HepG2 (cell line): ENCODE results near the gene ST7L. TPM values are rescaled to one million over a fixed set of nuclear protein-coding genes. Genes with fewer than 3 reads are reported as not detected.

Experiments used
- ETV5 ChIP-seq: IDR thresholded peaks from 2 replicates; pipeline ENCODE4 v1.6.1; 2018; ENCODE audit warnings: missing biosample characterization, missing genetic modification reagents, inconsistent platforms, borderline replicate concordance
- HINFP ChIP-seq: sonication (generic); formaldehyde crosslinking; IDR thresholded peaks from 2 replicates; pipeline ENCODE4 v1.4.0; 2020; ENCODE audit warnings: low read depth, mild to moderate bottlenecking, missing genetic modification reagents
- MAZ ChIP-seq, 2 experiments: sonication (generic) in 1 of 2; formaldehyde crosslinking in 1 of 2; IDR thresholded peaks; 2 replicates each; pipeline versions ENCODE4 v1.5.0 to v1.6.1; 2012 to 2020; ENCODE audit warnings: low read depth in 2 of 2, mild to moderate bottlenecking in 2 of 2, borderline replicate concordance in 1 of 2, improper control_type of control experiment in 1 of 2, low read length in 1 of 2, missing genetic modification reagents in 1 of 2, moderate library complexity in 1 of 2
- MEIS1 ChIP-seq: sonication (generic); formaldehyde crosslinking; IDR thresholded peaks from 2 replicates; pipeline ENCODE4 v1.9.0; 2021; ENCODE audit warnings: mild to moderate bottlenecking, missing genetic modification reagents, moderate library complexity, borderline replicate concordance
- MTF2 ChIP-seq: sonication (generic); formaldehyde crosslinking; IDR thresholded peaks from 2 replicates; pipeline ENCODE4 v1.5.0; 2020; ENCODE audit warnings: missing genetic modification reagents, borderline replicate concordance
- NCOA2 ChIP-seq: sonication (generic); formaldehyde crosslinking; IDR thresholded peaks from 2 replicates; pipeline ENCODE4 v1.8.0; 2022; ENCODE audit warnings: inconsistent platforms
- NR2C2 ChIP-seq: sonication (generic); formaldehyde crosslinking; IDR thresholded peaks from 2 replicates; pipeline ENCODE4 v1.4.0; 2020; ENCODE audit warnings: missing genetic modification reagents, mild to moderate bottlenecking, moderate library complexity, borderline replicate concordance
- ONECUT2 ChIP-seq: sonication (generic); formaldehyde crosslinking; IDR thresholded peaks from 2 replicates; pipeline ENCODE4 v1.4.0; 2020; ENCODE audit warnings: missing genetic modification reagents
- PCBP2 ChIP-seq: fragments of 200-400 bp; formaldehyde crosslinking; optimal IDR thresholded peaks from 2 replicates; pipeline ENCODE3; 2018; ENCODE audit warnings: low read length, low read depth; ENCODE audit not compliant: poor library complexity, severe bottlenecking
- SIN3B ChIP-seq: fragments of 150-350 bp; IDR thresholded peaks from 2 replicates; pipeline ENCODE4 v1.6.1; 2014; ENCODE audit warnings: low read length
- SMARCC2 ChIP-seq: fragments of 450-650 bp; IDR thresholded peaks from 2 replicates; pipeline ENCODE4 v1.6.1; 2017; ENCODE audit warnings: antibody characterized with exemption, mild to moderate bottlenecking
- SMARCE1 ChIP-seq: fragments of 450-650 bp; IDR thresholded peaks from 2 replicates; pipeline ENCODE4 v1.6.1; 2017; ENCODE audit warnings: borderline replicate concordance
- TRAFD1 ChIP-seq: sonication (generic); formaldehyde crosslinking; IDR thresholded peaks from 2 replicates; pipeline ENCODE4 v1.5.1; 2020; ENCODE audit warnings: missing genetic modification reagents, mild to moderate bottlenecking, borderline replicate concordance
- ZNF282 ChIP-seq: fragments of 450-650 bp; IDR thresholded peaks from 2 replicates; pipeline ENCODE4 v1.6.1; 2018; ENCODE audit not compliant: partially characterized antibody
- ZNF30 ChIP-seq: sonication (generic); formaldehyde crosslinking; IDR thresholded peaks from 2 replicates; pipeline ENCODE4 v1.5.0; 2020; ENCODE audit warnings: mild to moderate bottlenecking, missing genetic modification reagents
- ZNF564 ChIP-seq: sonication (generic); formaldehyde crosslinking; IDR thresholded peaks from 2 replicates; pipeline ENCODE4 v1.8.1; 2023; ENCODE audit warnings: mild to moderate bottlenecking, missing genetic modification reagents
- ZSCAN9 ChIP-seq: IDR thresholded peaks from 2 replicates; pipeline ENCODE4 v1.6.1; 2016; ENCODE audit warnings: borderline replicate concordance
- polyA plus RNA-seq, 8 experiments: library from polyadenylated mRNA; depleted of rRNA in 3 of 8; stranded (reverse) in 7 of 8; unstranded in 1 of 8; fragments of >200 nt; fragmentation: Illumina TruSeq in 4 of 8; extraction: Trizol in 4 of 8; gene quantifications; 2 replicates each; pipeline versions ENCODE4 v1.2.1 to v1.2.3, GENCODE V29; 2011 to 2016; ENCODE audit warnings: low read depth in 4 of 8, missing spikeins in 1 of 8, mixed read lengths in 1 of 8; ENCODE audit not compliant: insufficient read depth in 1 of 8
- total RNA-seq, 5 experiments: library from RNA; depleted of rRNA; stranded (reverse); fragments of >200 nt; fragmentation: Illumina TruSeq; extraction: Trizol; gene quantifications; 2 replicates each; pipeline ENCODE4 v1.2.3, GENCODE V29; 2016; ENCODE audit warnings: low read depth in 1 of 5
- TF ChIP-seq, protein P1 (sequence below): sonication (generic); formaldehyde crosslinking; IDR thresholded peaks from 2 replicates; pipeline ENCODE4 v1.9.0; 2021; ENCODE audit warnings: missing genetic modification reagents, mild to moderate bottlenecking, borderline replicate concordance

Gene ST7L
- total and polyA plus RNA-seq, 2 of the 13 experiments (the other 11 are each of a cell fraction or from before 2014, with no cell fraction given), result 8.6 to 19.9 TPM

DNA sequence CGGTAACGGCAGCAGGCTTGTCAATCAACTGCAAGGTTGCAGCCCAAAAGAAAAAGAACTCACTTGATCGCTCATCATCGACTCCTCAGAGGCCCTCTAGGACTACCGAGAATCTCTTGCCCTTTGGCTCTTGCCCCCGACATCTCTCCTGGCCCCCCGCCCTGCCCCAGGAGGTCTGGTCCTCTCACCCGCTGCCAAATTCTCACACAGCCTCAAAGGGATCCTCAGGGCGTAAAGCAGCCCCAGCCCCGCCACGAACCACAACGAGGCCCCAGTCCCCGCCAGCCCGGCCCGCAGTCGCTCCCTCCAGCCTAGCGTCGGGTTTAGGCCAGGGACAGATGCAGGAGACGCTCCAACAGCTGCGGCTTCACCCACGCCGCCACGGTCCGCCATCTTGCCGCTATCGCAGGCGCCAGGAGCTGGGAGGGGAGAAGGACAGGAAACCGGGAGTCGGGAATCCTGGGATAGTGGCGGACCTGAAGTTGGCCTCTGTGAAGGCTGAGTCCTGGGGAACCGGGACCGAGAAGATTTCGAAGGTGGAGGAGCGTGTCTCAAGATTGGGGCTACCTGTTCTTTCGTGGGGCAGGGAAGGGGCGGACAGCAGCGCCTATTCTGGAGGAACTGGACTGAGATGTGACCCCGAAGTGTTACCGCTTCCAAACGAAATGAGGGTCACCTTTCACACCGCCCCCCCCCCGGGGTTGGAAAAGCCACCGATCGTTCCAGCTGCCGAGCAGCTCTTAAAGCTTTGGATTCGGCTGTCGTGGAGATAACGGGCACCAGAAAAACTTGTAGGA lies at the start of gene ST7L (continued):
- TF ChIP-seq, protein P1, sequence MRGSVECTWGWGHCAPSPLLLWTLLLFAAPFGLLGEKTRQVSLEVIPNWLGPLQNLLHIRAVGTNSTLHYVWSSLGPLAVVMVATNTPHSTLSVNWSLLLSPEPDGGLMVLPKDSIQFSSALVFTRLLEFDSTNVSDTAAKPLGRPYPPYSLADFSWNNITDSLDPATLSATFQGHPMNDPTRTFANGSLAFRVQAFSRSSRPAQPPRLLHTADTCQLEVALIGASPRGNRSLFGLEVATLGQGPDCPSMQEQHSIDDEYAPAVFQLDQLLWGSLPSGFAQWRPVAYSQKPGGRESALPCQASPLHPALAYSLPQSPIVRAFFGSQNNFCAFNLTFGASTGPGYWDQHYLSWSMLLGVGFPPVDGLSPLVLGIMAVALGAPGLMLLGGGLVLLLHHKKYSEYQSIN (CRISPR knock-in tag), result no peak
- TF ChIP-seq MTF2 (CRISPR knock-in tag), result no peak
- TF ChIP-seq SMARCE1, result no peak
- 0 out of 2 replicates have a peak, but pooled peaks have one; percentile 18 for TF ChIP-seq NCOA2 (CRISPR knock-in tag)
- no peak; the same call in none of the 2 replicates for TF ChIP-seq ZNF564 (CRISPR knock-in tag)
- 0 out of 2 replicates have a peak, but pooled peaks have one; percentile 1 for TF ChIP-seq MEIS1
- TF ChIP-seq MAZ (IDR thresholded peaks at IDR 0.05; ENCODE audit: borderline replicate concordance, low read depth, low read length), result no peak
- TF ChIP-seq MAZ (CRISPR knock-in tag; IDR thresholded peaks at IDR 0.05; ENCODE audit: low read depth), result no peak
- TF ChIP-seq ZNF282, result no peak
- TF ChIP-seq TRAFD1, result no peak
- no peak for TF ChIP-seq ONECUT2 (CRISPR knock-in tag)
- TF ChIP-seq SMARCC2, result no peak
- TF ChIP-seq ZSCAN9 (CRISPR knock-in tag), result 0 out of 2 replicates have a peak, but pooled peaks have one; percentile 4
- TF ChIP-seq HINFP (CRISPR knock-in tag), result no peak
- TF ChIP-seq ETV5 (CRISPR knock-in tag), result peak; percentile 62; the same call in 1 of the 2 replicates
- TF ChIP-seq SIN3B, result 0 out of 2 replicates have a peak, but pooled peaks have one; percentile 23
- TF ChIP-seq NR2C2 (CRISPR knock-in tag), result peak; percentile 15; the same call in 1 of the 2 replicates
- TF ChIP-seq PCBP2, result no peak
- no peak for TF ChIP-seq ZNF30 (CRISPR knock-in tag)
